AG08395 (cell line): ENCODE data around the gene CELF1.
"Not testable (repeated sequence)": the region's sequence is repeated elsewhere in the genome, so short reads cannot be mapped to it uniquely, and the experiment has no call there.

Experiments
- DNase-seq: peaks from one replicate; pipeline ENCODE4 v3.0.0; 2012; ENCODE audit warnings: mixed read lengths, low spot score

CELF1 gene

GRCh38 chr11:47573321-47573720 is 20.4 kb upstream of the CELF1 start:
- DNase-seq = no peak

- DNase-seq = no peak
These were observed 19.9 kb upstream of the CELF1 start for GRCh38 chr11:47572715-47573255.

GRCh38 chr11:47571895-47572294 is 19.0 kb upstream of the CELF1 start:
- DNase-seq = peak; percentile 67

GRCh38 chr11:47571357-47571729 is 18.4 kb upstream of the CELF1 start:
- DNase-seq = no peak

GRCh38 chr11:47570651-47571356 is 17.9 kb upstream of the CELF1 start:
- DNase-seq = no peak

- no peak for DNase-seq
These were observed 16.7 kb upstream of the CELF1 start for GRCh38 chr11:47569646-47570045.

GRCh38 chr11:47566149-47566698 is 13.3 kb upstream of the CELF1 start:
- DNase-seq = no peak

- peak; percentile 86 for DNase-seq
These were observed 12.6 kb upstream of the CELF1 start, which contains the start of gene PTPMT1 for GRCh38 chr11:47565340-47566148. Gene PTPMT1 (plus strand): TSS chr11:47565599. CDS start chr11:47565623, 24 bp downstream.

GRCh38 chr11:47564933-47565339 is 12.0 kb upstream of the CELF1 start:
- no peak for DNase-seq

- not testable (repeated sequence) for DNase-seq
These were observed 11.4 kb upstream of the CELF1 start for GRCh38 chr11:47564366-47564765.

GRCh38 chr11:47562393-47562792 is 9.5 kb upstream of the CELF1 start:
- DNase-seq = not testable (repeated sequence)

- no peak for DNase-seq
These were observed 7.5 kb upstream of the CELF1 start for GRCh38 chr11:47560426-47560825.

- DNase-seq = no peak
These were observed 5.8 kb upstream of the CELF1 start for GRCh38 chr11:47558695-47559094.

GRCh38 chr11:47557004-47557403 is 4.1 kb upstream of the CELF1 start:
- DNase-seq = not testable (repeated sequence)

- no peak for DNase-seq
These were observed 443 bp upstream of the CELF1 start for GRCh38 chr11:47553406-47553743.

GRCh38 chr11:47552056-47552565 is 821 bp downstream of the CELF1 start:
- peak; percentile 39 for DNase-seq

GRCh38 chr11:47551086-47551485 is 1.8 kb downstream of the CELF1 start:
- DNase-seq = no peak

GRCh38 chr11:47550288-47551047 is 2.5 kb downstream of the CELF1 start:
- DNase-seq = no peak

GRCh38 chr11:47546274-47546673 is 6.7 kb downstream of the CELF1 start:
- DNase-seq = not testable (repeated sequence)

GRCh38 chr11:47545298-47545697 is 7.6 kb downstream of the CELF1 start:
- no peak for DNase-seq

- DNase-seq = no peak
These were observed 11.9 kb downstream of the CELF1 start for GRCh38 chr11:47541070-47541469.

- no peak for DNase-seq
These were observed 13.3 kb downstream of the CELF1 start for GRCh38 chr11:47539681-47540039.
